PC-9 (cell line): ENCODE results near the gene TBC1D16. TPM values are rescaled to one million over a fixed set of nuclear protein-coding genes. Genes with fewer than 3 reads are reported as not detected.

Source experiments
- BruUV-seq: library from RNA; stranded (reverse); fragments of 400-500 nt; replicated peaks from 2 replicates; lab custom pipeline; 2021; lab: Mats Ljungman, UMichigan
- CTCF ChIA-PET: fragments of 300-600 bp; sonication (Branson Sonifier 250); formaldehyde crosslinking; loops from one replicate; lab custom pipeline; 2022; ENCODE audit warnings: antibody characterized with exemption; lab: Charles Lee
- POLR2A ChIA-PET: fragments of 300-600 bp; sonication (Branson Sonifier 250); formaldehyde crosslinking; loops from one replicate; lab custom pipeline; 2022; ENCODE audit warnings: antibody characterized with exemption; ENCODE audit not compliant: unreplicated experiment; lab: Charles Lee
- DNase-seq, 2 experiments: peaks; one replicate each; pipeline versions ENCODE4 v3.0.0 to v3.0.0-alpha.2; 2015 to 2022; ENCODE audit warnings: mixed read lengths in 1 of 2
- H2AFZ ChIP-seq: fragments of 200-600 bp; sonication (generic); 2 replicates; pipeline ENCODE4 v1.8.1; 2017; ENCODE audit warnings: antibody characterized with exemption
- H3F3A ChIP-seq: fragments of 200-600 bp; sonication (generic); 2 replicates; pipeline ENCODE4 v1.8.1; 2017; ENCODE audit warnings: antibody characterized with exemption, mild to moderate bottlenecking, low read depth; ENCODE audit not compliant: insufficient read depth
- H3K27ac ChIP-seq: fragments of 200-600 bp; sonication (generic); 2 replicates; pipeline ENCODE4 v1.6.1; 2016; ENCODE audit warnings: mixed run types
- H3K27me3 ChIP-seq: fragments of 200-600 bp; sonication (generic); 2 replicates; pipeline ENCODE4 v1.6.1; 2016; ENCODE audit warnings: low read depth, mixed run types; ENCODE audit not compliant: insufficient read depth
- H3K36me3 ChIP-seq: fragments of 200-600 bp; sonication (generic); 2 replicates; pipeline ENCODE4 v1.6.1; 2016; ENCODE audit warnings: low read depth, mixed run types
- H3K4me1 ChIP-seq: fragments of 200-600 bp; sonication (generic); replicated peaks from 2 replicates; pipeline ENCODE4 v1.6.1; 2016; ENCODE audit warnings: mixed run types; ENCODE audit not compliant: insufficient read depth
- H3K4me2 ChIP-seq: fragments of 200-600 bp; sonication (generic); 2 replicates; pipeline ENCODE4 v1.6.1; 2017; ENCODE audit warnings: mixed run types
- H3K4me3 ChIP-seq: fragments of 200-600 bp; sonication (generic); 2 replicates; pipeline ENCODE4 v1.6.1; 2016; ENCODE audit warnings: mixed run types
- H3K79me2 ChIP-seq: fragments of 200-600 bp; sonication (generic); 2 replicates; pipeline ENCODE4 v1.6.1; 2017; ENCODE audit warnings: low read depth, mixed run types
- H3K9me2 ChIP-seq: fragments of 200-600 bp; sonication (generic); 2 replicates; pipeline ENCODE4 v1.8.1; 2017; ENCODE audit warnings: mild to moderate bottlenecking; ENCODE audit not compliant: insufficient read depth
- H3K9me3 ChIP-seq: fragments of 200-600 bp; sonication (generic); 2 replicates; pipeline ENCODE4 v1.8.1; 2016; ENCODE audit warnings: low read depth; ENCODE audit not compliant: insufficient read depth
- H4K20me1 ChIP-seq: fragments of 200-600 bp; sonication (generic); 2 replicates; pipeline ENCODE4 v1.8.1; 2017; ENCODE audit not compliant: insufficient read depth
- EZH2 ChIP-seq: fragments of 200-600 bp; sonication (generic); IDR thresholded peaks from 2 replicates; pipeline ENCODE4 v1.8.0; 2017; ENCODE audit warnings: antibody characterized with exemption, low read depth
- intact Hi-C: fragments of 100-400 bp; cut with micrococcal nuclease; formaldehyde crosslinking; loops from one replicate; pipeline ENCODE4 v1.10.0; 2022; ENCODE audit not compliant: unreplicated experiment
- total RNA-seq: library from RNA; stranded (reverse); gene quantifications from 2 replicates; pipeline ENCODE4 v1.2.3, GENCODE V29; 2021
- TF ChIP-seq, protein P1 (sequence below): fragments of 200-600 bp; sonication (generic); conservative IDR thresholded peaks from 2 replicates; pipeline ENCODE4 v1.6.1; 2017; ENCODE audit warnings: mixed run types, antibody characterized with exemption, mild to moderate bottlenecking, moderate library complexity

TBC1D16 gene
- total RNA-seq, 1 experiment from 2014 or later: 41.7 TPM

DNA sequence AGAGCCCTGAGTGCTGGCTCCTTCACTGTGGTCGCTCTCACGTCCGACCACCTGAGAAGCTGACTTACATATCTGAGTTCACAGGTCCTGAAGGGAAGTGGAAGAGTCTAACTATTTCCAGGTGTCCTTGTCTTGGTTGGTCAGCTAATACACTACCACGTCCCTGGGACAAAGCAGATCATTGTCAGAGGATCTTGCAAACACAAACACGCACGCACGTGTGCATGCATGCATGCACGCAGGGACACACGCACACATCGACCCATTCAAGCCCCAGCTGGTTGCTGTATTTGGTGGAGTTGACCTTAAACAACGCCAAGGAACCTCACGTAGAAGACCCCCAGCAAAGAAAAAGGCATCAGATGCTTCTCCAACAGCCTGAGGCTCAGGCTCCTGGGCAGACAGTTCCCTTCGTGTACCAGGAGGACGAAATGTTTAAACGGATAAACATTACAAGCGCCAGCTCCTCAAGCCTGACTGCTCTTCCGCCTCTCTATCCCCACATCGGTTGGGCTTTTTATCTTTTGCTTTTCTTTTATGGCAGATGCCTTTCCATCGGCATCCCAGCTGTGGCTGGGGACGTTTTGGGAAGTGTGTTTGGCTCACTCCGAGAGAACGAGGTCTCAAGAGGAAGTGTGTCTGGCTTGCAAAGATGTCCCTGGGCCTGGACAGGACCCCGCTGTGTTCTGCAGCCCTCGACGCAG lies 95.8 kb downstream of the TBC1D16 start:
- TF ChIP-seq, protein P1, sequence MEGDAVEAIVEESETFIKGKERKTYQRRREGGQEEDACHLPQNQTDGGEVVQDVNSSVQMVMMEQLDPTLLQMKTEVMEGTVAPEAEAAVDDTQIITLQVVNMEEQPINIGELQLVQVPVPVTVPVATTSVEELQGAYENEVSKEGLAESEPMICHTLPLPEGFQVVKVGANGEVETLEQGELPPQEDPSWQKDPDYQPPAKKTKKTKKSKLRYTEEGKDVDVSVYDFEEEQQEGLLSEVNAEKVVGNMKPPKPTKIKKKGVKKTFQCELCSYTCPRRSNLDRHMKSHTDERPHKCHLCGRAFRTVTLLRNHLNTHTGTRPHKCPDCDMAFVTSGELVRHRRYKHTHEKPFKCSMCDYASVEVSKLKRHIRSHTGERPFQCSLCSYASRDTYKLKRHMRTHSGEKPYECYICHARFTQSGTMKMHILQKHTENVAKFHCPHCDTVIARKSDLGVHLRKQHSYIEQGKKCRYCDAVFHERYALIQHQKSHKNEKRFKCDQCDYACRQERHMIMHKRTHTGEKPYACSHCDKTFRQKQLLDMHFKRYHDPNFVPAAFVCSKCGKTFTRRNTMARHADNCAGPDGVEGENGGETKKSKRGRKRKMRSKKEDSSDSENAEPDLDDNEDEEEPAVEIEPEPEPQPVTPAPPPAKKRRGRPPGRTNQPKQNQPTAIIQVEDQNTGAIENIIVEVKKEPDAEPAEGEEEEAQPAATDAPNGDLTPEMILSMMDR: no peak
- TF ChIP-seq EZH2: no peak
- no peaks in the 10 kb centered on the region for H4K20me1 ChIP-seq
- intact Hi-C loops: no loop called here
- no peak overlapping the region for H2AFZ ChIP-seq
- no peak overlapping the region for H3K27ac ChIP-seq
- no peaks in the 10 kb centered on the region for H3K79me2 ChIP-seq
- POLR2A ChIA-PET: no interaction called here
- H3K36me3 ChIP-seq: no peaks in the 10 kb centered on the region
- no peaks in the 10 kb centered on the region for H3K9me2 ChIP-seq
- no peak overlapping the region for H3K4me3 ChIP-seq
- DNase-seq: no peak
- no peaks in the 10 kb centered on the region for H3K9me3 ChIP-seq
- no TSS peak for BruUV-seq
- CTCF ChIA-PET: no interaction called here
- H3F3A ChIP-seq: no peaks in the 10 kb centered on the region
- H3K27me3 ChIP-seq: no peaks in the 10 kb centered on the region
- no peaks in the 10 kb centered on the region for H3K4me1 ChIP-seq
- no peak overlapping the region for H3K4me2 ChIP-seq

GRCh38 chr17:79939094-79939435 lies 96.6 kb downstream of the TBC1D16 start:
- H3K9me3 ChIP-seq: no peaks in the 10 kb centered on the region
- no peaks in the 10 kb centered on the region for H3K27me3 ChIP-seq
- no peak overlapping the region for H3K4me2 ChIP-seq
- BruUV-seq: no TSS peak
- no peaks in the 10 kb centered on the region for H3K36me3 ChIP-seq
- no peak for DNase-seq
- no peaks in the 10 kb centered on the region for H3K9me2 ChIP-seq
- no peak overlapping the region for H3K27ac ChIP-seq
- H3F3A ChIP-seq: no peaks in the 10 kb centered on the region
- CTCF ChIA-PET: interaction anchor here (0.6 kb wide), 1 partner anchor 222 kb away, joined by 6 read pairs; no protein-coding TSS in a partner anchor
- H4K20me1 ChIP-seq: no peaks in the 10 kb centered on the region
- POLR2A ChIA-PET: no interaction called here
- intact Hi-C loops: no loop called here
- H2AFZ ChIP-seq: no peak overlapping the region
- 0 out of 2 replicates have a peak, but pooled peaks cover under 1% of the 10 kb centered on the region for H3K4me1 ChIP-seq
- H3K79me2 ChIP-seq: no peaks in the 10 kb centered on the region
- TF ChIP-seq, protein P1: no peak
- TF ChIP-seq EZH2: no peak
- no peak overlapping the region for H3K4me3 ChIP-seq

- no peak overlapping the region for H3K4me3 ChIP-seq
- H3K4me2 ChIP-seq: no peak overlapping the region
- H3K27me3 ChIP-seq: no peaks in the 10 kb centered on the region
- DNase-seq: no peak
- H3K9me2 ChIP-seq: no peaks in the 10 kb centered on the region
- H2AFZ ChIP-seq: no peak overlapping the region
- peaks cover 6% of the 10 kb centered on the region; the same call in 1 of the 2 replicates for H3K4me1 ChIP-seq
- H3F3A ChIP-seq: no peaks in the 10 kb centered on the region
- H3K27ac ChIP-seq: no peak overlapping the region
- no TSS peak for BruUV-seq
- intact Hi-C loops: no loop called here
- no peaks in the 10 kb centered on the region for H3K9me3 ChIP-seq
- ChIA-PET POLR2A (no interaction called here), CTCF (interaction anchor here (0.6 kb wide), 1 partner anchor 221 kb away, joined by 6 read pairs; no protein-coding TSS in a partner anchor)
- no peaks in the 10 kb centered on the region for H3K79me2 ChIP-seq
- no peaks in the 10 kb centered on the region for H4K20me1 ChIP-seq
- H3K36me3 ChIP-seq: no peaks in the 10 kb centered on the region
- TF ChIP-seq, protein P1: no peak
- TF ChIP-seq EZH2: no peak
Measured at GRCh38 chr17:79938336-79939093, 97.2 kb downstream of the TBC1D16 start.
